GM23338 (cell line): ENCODE measurements around the gene CACNA1C.

ENCODE experiments used
- CTCF ChIP-seq, 2 experiments: fragments of 200-600 bp in 1 of 2; sonication (generic) in 1 of 2; conservative IDR thresholded peaks; 2 replicates each; pipeline versions ENCODE4 v1.5.1 to v1.6.1; 2016 to 2017; ENCODE audit warnings: antibody characterized with exemption in 2 of 2, low read depth in 2 of 2, mild to moderate bottlenecking in 2 of 2, moderate library complexity in 1 of 2
- EZH2 ChIP-seq: fragments of 200-600 bp; sonication (generic); IDR thresholded peaks from one replicate; pipeline ENCODE4 v1.8.0; 2017; ENCODE audit warnings: antibody characterized with exemption, mild to moderate bottlenecking, low read depth; ENCODE audit not compliant: unreplicated experiment
- EZH2phosphoT487 ChIP-seq: fragments of 200-600 bp; sonication (generic); IDR thresholded peaks from one replicate; pipeline ENCODE4 v1.8.1; 2018; ENCODE audit warnings: antibody characterized with exemption; ENCODE audit not compliant: unreplicated experiment
- JUNB ChIP-seq: IDR thresholded peaks from one replicate; pipeline ENCODE4 v1.6.1; 2016; ENCODE audit warnings: antibody characterized with exemption; ENCODE audit not compliant: unreplicated experiment
- POLR2AphosphoS5 ChIP-seq: IDR thresholded peaks from 2 replicates; pipeline ENCODE4 v1.6.1; 2016; ENCODE audit warnings: antibody characterized with exemption, low read depth

GRCh38 chr12:2265461-2266167 is 212.8 kb downstream of the CACNA1C start:
- TF ChIP-seq CTCF (conservative IDR thresholded peaks at IDR 0.05; ENCODE audit: low read depth in 2 of 2), result no peak
- no peak for TF ChIP-seq POLR2AphosphoS5
- no peak for TF ChIP-seq EZH2phosphoT487
- no peak for TF ChIP-seq JUNB
- TF ChIP-seq EZH2, result no peak
